ENCODE measurements around the gene SAFB. TPM values are rescaled to one million over a fixed set of nuclear protein-coding genes. Genes with fewer than 3 reads are reported as not detected.

SAFB gene
- polyA plus RNA-seq, 2 of the 4 experiments (the other 2 are of a cell fraction) = 55.0 to 74.0 TPM

- WGBS (ENCODE audit: missing lambda C conversion rate) = 82% methylated on average over 6 of the region's 6 CpGs
- POLR2A ChIA-PET = no interaction called here
- Histone ChIP-seq H3K4me1 (peaks cover 23% of the 10 kb centered on the region; the same call in 2 of the 3 replicates), H3K27ac (no peak overlapping the region), H3K9me3 (no peaks in the 10 kb centered on the region), H3K4me3 (no peak overlapping the region), H3K4me2 (no peak overlapping the region)
- DNase-seq (ENCODE audit: low read depth in 1 of 2, low spot score in 1 of 2) (no peak), ATAC-seq (no peak), FAIRE-seq (no peak)
- TF ChIP-seq ZSCAN20 (CRISPR knock-in tag; IDR thresholded peaks at IDR 0.05) (no peak), JUNB (IDR thresholded peaks at IDR 0.05) (no peak), ZFP36 (IDR thresholded peaks at IDR 0.05; ENCODE audit: borderline replicate concordance, partially characterized antibody) (no peak)
- CTCF ChIA-PET = interaction anchor here (0.7 kb wide), 1 partner anchor 62 kb away, joined by 5 read pairs; no protein-coding TSS in a partner anchor
Measured at GRCh38 chr19:5627395-5627904, 4.6 kb downstream of the SAFB start.

- no peak overlapping the region for H3K27ac ChIP-seq
- POLR2A ChIA-PET = no interaction called here
- no peak overlapping the region for H3K4me3 ChIP-seq
- no peak for TF ChIP-seq E2F6 (IDR thresholded peaks at IDR 0.05; ENCODE audit: borderline replicate concordance, low read depth)
- TF ChIP-seq KDM1A (IDR thresholded peaks at IDR 0.05; ENCODE audit: low read depth) = no peak
- TF ChIP-seq PBX3 (IDR thresholded peaks at IDR 0.05) = no peak
- TF ChIP-seq EP300 (IDR thresholded peaks at IDR 0.05) = no peak
- TF ChIP-seq HOXB13 (CRISPR knock-in tag; IDR thresholded peaks at IDR 0.05; ENCODE audit: low read depth) = no peak
- TF ChIP-seq ATOH8 (CRISPR knock-in tag; IDR thresholded peaks at IDR 0.05; ENCODE audit: low read depth) = no peak
- CTCF ChIA-PET = no interaction called here
- H3K4me1 ChIP-seq = peaks cover 23% of the 10 kb centered on the region; the same call in 2 of the 3 replicates
- no peak for DNase-seq (ENCODE audit: low read depth in 1 of 2, low spot score in 1 of 2)
- FAIRE-seq = no peak
- no peaks in the 10 kb centered on the region for H3K9me3 ChIP-seq
- no peak overlapping the region for H3K4me2 ChIP-seq
- WGBS (ENCODE audit: missing lambda C conversion rate) = 93% methylated on average over 1 of the region's 1 CpG
- ATAC-seq = no peak
Measured at GRCh38 chr19:5628461-5628860, 5.6 kb downstream of the SAFB start.

GRCh38 chr19:5628919-5629481, 6.1 kb downstream of the SAFB start:
- no peaks in the 10 kb centered on the region for H3K9me3 ChIP-seq
- ChIA-PET POLR2A (no interaction called here), CTCF (interaction anchor here (0.6 kb wide), 1 partner anchor 366 kb away, joined by 3 read pairs; no protein-coding TSS in a partner anchor)
- DNase-seq (ENCODE audit: low read depth in 1 of 2, low spot score in 1 of 2) (no peak), ATAC-seq (no peak), FAIRE-seq (no peak)
- H3K4me3 ChIP-seq = no peak overlapping the region
- no peak overlapping the region for H3K4me2 ChIP-seq
- H3K27ac ChIP-seq = no peak overlapping the region
- TF ChIP-seq TFCP2L1 (CRISPR knock-in tag; IDR thresholded peaks at IDR 0.05) (no peak), BHLHE40 (IDR thresholded peaks at IDR 0.05; ENCODE audit: low read depth, low read length) (no peak), CBX8 (IDR thresholded peaks at IDR 0.05) (no peak), RFX5 (IDR thresholded peaks at IDR 0.05) (no peak), ZNF302 (CRISPR knock-in tag; IDR thresholded peaks at IDR 0.05) (no peak), FOXS1 (CRISPR knock-in tag; IDR thresholded peaks at IDR 0.05) (no peak), HDAC2 (IDR thresholded peaks at IDR 0.05) (no peak), HES2 (IDR thresholded peaks at IDR 0.05) (no peak), RNF2 (IDR thresholded peaks at IDR 0.05; ENCODE audit: borderline replicate concordance, low read depth) (no peak), ESRRA (IDR thresholded peaks at IDR 0.05; ENCODE audit: borderline replicate concordance, low read length) (no peak), KDM5A (IDR thresholded peaks at IDR 0.05) (no peak), ZC3H11A (IDR thresholded peaks at IDR 0.05) (no peak), MAFK (IDR thresholded peaks at IDR 0.05; ENCODE audit: partially characterized antibody) (no peak), TP53 (CRISPR knock-in tag; IDR thresholded peaks at IDR 0.05) (no peak), GATA3 (IDR thresholded peaks at IDR 0.05; ENCODE audit: borderline replicate concordance) (no peak), MAZ (IDR thresholded peaks at IDR 0.05; ENCODE audit: borderline replicate concordance, low read depth, low read length) (no peak), CHD2 (IDR thresholded peaks at IDR 0.05; ENCODE audit: low read length, partially characterized antibody) (no peak), PBX3 (IDR thresholded peaks at IDR 0.05) (no peak)
- peaks cover 23% of the 10 kb centered on the region; the same call in 2 of the 3 replicates for H3K4me1 ChIP-seq
- 92% methylated on average over 9 of the region's 9 CpGs for WGBS (ENCODE audit: missing lambda C conversion rate)
